T-helper 9 cell (primary cell): ENCODE data around the gene FUT6.
"Not testable (repeated sequence)": the region's sequence is repeated elsewhere in the genome, so short reads cannot be mapped to it uniquely, and the experiment has no call there.

Experiments used
- DNase-seq: peaks from one replicate; pipeline ENCODE4 v3.0.0-alpha.2; 2020

The FUT6 gene

DNA sequence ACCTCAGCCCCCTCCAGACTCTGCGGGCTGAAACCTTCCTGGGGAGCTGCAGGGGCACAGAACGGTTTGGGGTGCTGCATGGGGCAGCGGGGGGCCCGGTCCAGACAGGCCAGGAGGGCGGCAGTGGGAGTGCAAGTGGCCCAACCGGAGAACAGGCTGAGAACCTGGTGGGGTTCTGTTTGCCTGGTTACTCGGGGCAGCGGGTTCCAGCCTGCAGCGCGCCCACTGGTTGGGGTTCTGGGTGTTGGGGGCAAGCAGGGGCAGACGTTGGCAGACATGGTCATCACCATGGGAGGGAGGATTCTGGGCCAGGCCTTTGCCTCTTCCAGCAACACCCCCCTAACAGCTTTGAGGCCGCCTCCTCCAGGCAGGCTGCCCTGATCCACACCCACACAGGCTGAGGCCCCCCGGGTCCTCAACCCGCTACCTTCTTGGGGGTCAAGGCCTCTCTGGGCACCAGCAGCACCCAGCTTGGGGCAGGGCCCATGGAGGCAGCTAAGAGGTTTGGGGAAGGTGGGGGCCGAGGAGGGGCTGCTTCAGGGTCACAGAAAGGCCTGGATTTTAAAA is 54.8 kb downstream of the FUT6 start, which contains the start of gene PRR22:
Gene PRR22 (minus strand): TSS at position 166 of the 567 bp plus-strand sequence. CDS start 86 bp downstream, at position 80.
- DNase-seq, result no peak

GRCh38 chr19:5782945-5783919 is 56.3 kb downstream of the FUT6 start:
- no peak for DNase-seq

DNA sequence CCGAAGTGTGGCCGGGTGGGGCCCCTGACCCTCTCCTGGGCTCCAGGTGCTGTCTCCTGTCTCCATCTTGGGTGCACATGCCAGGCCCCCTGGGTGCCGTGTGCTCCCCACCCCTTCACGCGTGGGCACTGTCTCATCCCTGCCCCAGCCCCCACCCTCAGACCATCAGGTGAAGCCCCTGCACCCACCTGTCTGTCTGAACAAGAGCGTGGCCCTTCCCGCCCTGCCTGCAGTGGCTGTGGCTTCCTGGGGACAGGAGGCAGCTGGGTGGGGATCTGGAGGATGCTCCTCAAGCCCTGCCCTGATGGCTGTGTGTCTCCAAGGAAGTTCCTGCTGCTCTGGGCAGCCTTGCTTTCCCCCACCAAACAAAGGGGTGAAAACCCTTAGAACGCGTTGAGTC is 57.2 kb downstream of the FUT6 start:
- no peak for DNase-seq

DNA sequence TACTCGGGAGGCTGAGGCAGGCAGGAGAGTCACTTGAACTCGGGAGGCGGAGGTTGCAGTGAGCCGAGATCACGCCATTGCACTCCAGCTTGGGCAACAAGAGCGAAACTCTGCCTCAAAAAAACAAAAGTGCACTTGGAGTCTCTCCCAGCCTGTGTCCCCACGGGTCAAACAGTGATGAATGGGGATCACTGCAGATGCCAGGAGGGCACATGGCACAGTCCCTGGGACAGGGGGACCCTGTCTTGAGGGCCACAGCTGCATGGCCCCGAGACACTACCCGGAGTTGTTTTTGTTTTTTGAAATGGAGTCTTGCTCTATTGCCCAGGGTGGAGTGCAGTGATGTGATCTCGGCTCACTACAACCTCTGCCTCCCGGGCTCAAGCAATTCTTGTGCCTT is 58.6 kb downstream of the FUT6 start:
- DNase-seq, result not testable (repeated sequence)
